Natural killer cell (primary cell): ENCODE data around the gene SVEP1. TPM values are rescaled to one million over a fixed set of nuclear protein-coding genes. Genes with fewer than 3 reads are reported as not detected.

ENCODE experiments used
- ATAC-seq, 3 donors: fragments of 150-1000 bp in 2 of 3; fragments of 200-7000 bp in 1 of 3; cut with Tn5 transposase; 1 replicate in 1 of 3; 2 replicates in 2 of 3; pipeline ENCODE4 v1.10.0; 2021; ENCODE audit warnings: mild to moderate bottlenecking in 2 of 3, moderate library complexity in 2 of 3
- DNase-seq, 2 donors: peaks; one replicate each; pipeline versions ENCODE4 v3.0.0 to v3.0.0-alpha.2; 2013 to 2021; ENCODE audit warnings: mixed read lengths in 1 of 2
- H3K27ac ChIP-seq: one replicate; pipeline ENCODE4 v1.5.1; 2013; ENCODE audit warnings: mild to moderate bottlenecking, low read length
- H3K27me3 ChIP-seq: one replicate; pipeline ENCODE4 v1.6.1; 2013; ENCODE audit warnings: low read length; ENCODE audit not compliant: control insufficient read depth, insufficient read depth
- H3K36me3 ChIP-seq: one replicate; pipeline ENCODE4 v1.6.1; 2013; ENCODE audit warnings: low read length; ENCODE audit not compliant: control insufficient read depth, insufficient read depth
- H3K4me1 ChIP-seq: one replicate; pipeline ENCODE4 v1.6.1; 2013; ENCODE audit warnings: low read length; ENCODE audit not compliant: control insufficient read depth, insufficient read depth
- H3K4me3 ChIP-seq: one replicate; pipeline ENCODE4 v1.5.1; 2013; ENCODE audit warnings: low read length
- H3K9me3 ChIP-seq: one replicate; pipeline ENCODE4 v1.6.1; 2013; ENCODE audit warnings: low read length; ENCODE audit not compliant: control insufficient read depth, insufficient read depth
- H3K27ac Mint-ChIP-seq, 2 donors: one replicate each; pipeline ENCODE4 v1.8.0; 2022; ENCODE audit warnings: mild to moderate bottlenecking in 2 of 2, mixed read lengths in 2 of 2, moderate library complexity in 1 of 2
- H3K27me3 Mint-ChIP-seq, 2 donors: one replicate each; pipeline ENCODE4 v1.8.0; 2022; ENCODE audit warnings: low read depth in 2 of 2, mixed read lengths in 2 of 2
- H3K36me3 Mint-ChIP-seq: one replicate; pipeline ENCODE4 v1.8.0; 2022; ENCODE audit warnings: mixed read lengths
- H3K4me1 Mint-ChIP-seq, 2 donors: one replicate each; pipeline ENCODE4 v1.8.0; 2022; ENCODE audit warnings: mixed read lengths in 2 of 2
- H3K4me3 Mint-ChIP-seq: one replicate; pipeline ENCODE4 v1.8.0; 2022; ENCODE audit warnings: mild to moderate bottlenecking, moderate library complexity, mixed read lengths
- H3K9me3 Mint-ChIP-seq, 2 donors: one replicate each; pipeline ENCODE4 v1.8.0; 2022; ENCODE audit warnings: mixed read lengths in 2 of 2
- CTCF ChIP-seq: fragments of 200-600 bp; IDR thresholded peaks from one replicate; pipeline ENCODE4 v1.8.0; 2022; ENCODE audit warnings: antibody characterized with exemption
- WGBS: methylation state at CpG from one replicate; pipeline ENCODE4 v1.1.7; 2013; ENCODE audit warnings: missing lambda C conversion rate; ENCODE audit not compliant: insufficient coverage; 5-methylcytosine and 5-hydroxymethylcytosine counted together
- intact Hi-C: fragments of 100-400 bp; cut with micrococcal nuclease; formaldehyde crosslinking; loops from one replicate; pipeline ENCODE4 v1.14.2; 2022
- total RNA-seq, 4 donors: library from RNA; stranded (reverse); fragments of 120-200 nt in 1 of 4; gene quantifications; one replicate each; pipeline versions ENCODE4 v1.2.3 to v1.2.4, GENCODE V29; 2013 to 2022

SVEP1 gene
- total RNA-seq, 3 donors from 2014 or later (not counting 1 experiment from before 2014, with no cell fraction given): not detected

GRCh38 chr9:110487196-110487595, 92.3 kb downstream of the SVEP1 start:
- H3K27ac Mint-ChIP-seq: no peak overlapping the region
- TF ChIP-seq CTCF: no peak
- H3K36me3 Mint-ChIP-seq: no peaks in the 10 kb centered on the region
- H3K9me3 ChIP-seq: no peaks in the 10 kb centered on the region
- DNase-seq (no peak), ATAC-seq (no peak)
- H3K4me1 Mint-ChIP-seq: no peaks in the 10 kb centered on the region
- no peak overlapping the region for H3K27ac ChIP-seq
- no peak overlapping the region for H3K4me3 Mint-ChIP-seq
- peaks cover 2 to 4% of the 10 kb centered on the region in 2 donors for H3K9me3 Mint-ChIP-seq
- H3K27me3 Mint-ChIP-seq: peaks cover 0 to 2% of the 10 kb centered on the region in 2 donors
- H3K27me3 ChIP-seq: no peaks in the 10 kb centered on the region
- intact Hi-C loops: no loop called here
- no peaks in the 10 kb centered on the region for H3K4me1 ChIP-seq
- no peaks in the 10 kb centered on the region for H3K36me3 ChIP-seq
- no peak overlapping the region for H3K4me3 ChIP-seq

GRCh38 chr9:110486218-110486617, 93.3 kb downstream of the SVEP1 start:
- H3K27ac Mint-ChIP-seq: no peak overlapping the region
- no peak for ATAC-seq

GRCh38 chr9:110479481-110479880, 100.1 kb downstream of the SVEP1 start:
- Histone ChIP-seq H3K4me1 (no peaks in the 10 kb centered on the region), H3K27me3 (no peaks in the 10 kb centered on the region), H3K4me3 (no peak overlapping the region), H3K36me3 (no peaks in the 10 kb centered on the region), H3K27ac (no peak overlapping the region), H3K9me3 (no peaks in the 10 kb centered on the region)
- intact Hi-C loops: no loop called here
- TF ChIP-seq CTCF: no peak
- H3K36me3 Mint-ChIP-seq: no peaks in the 10 kb centered on the region
- H3K27me3 Mint-ChIP-seq: peaks cover 0 to 2% of the 10 kb centered on the region in 2 donors
- H3K27ac Mint-ChIP-seq: no peak overlapping the region
- WGBS: 72% methylated on average over 2 of the region's 5 CpGs
- H3K4me3 Mint-ChIP-seq: no peak overlapping the region
- ATAC-seq (no peak), DNase-seq (no peak)
- H3K4me1 Mint-ChIP-seq: no peaks in the 10 kb centered on the region
- peaks cover 2% of the 10 kb centered on the region in 2 donors for H3K9me3 Mint-ChIP-seq

More at GRCh38 chr9:110486218-110486617, 93.3 kb downstream of the SVEP1 start:
- peaks cover 2 to 4% of the 10 kb centered on the region in 2 donors for H3K9me3 Mint-ChIP-seq
- no peaks in the 10 kb centered on the region for H3K36me3 Mint-ChIP-seq
- peaks cover 0 to 2% of the 10 kb centered on the region in 2 donors for H3K27me3 Mint-ChIP-seq
- Histone ChIP-seq H3K9me3 (no peaks in the 10 kb centered on the region), H3K36me3 (no peaks in the 10 kb centered on the region), H3K27ac (no peak overlapping the region), H3K27me3 (no peaks in the 10 kb centered on the region), H3K4me1 (no peaks in the 10 kb centered on the region), H3K4me3 (no peak overlapping the region)
- no peak for DNase-seq
- no peak for TF ChIP-seq CTCF
- no peaks in the 10 kb centered on the region for H3K4me1 Mint-ChIP-seq
- H3K4me3 Mint-ChIP-seq: no peak overlapping the region
- intact Hi-C loops: no loop called here
- 93% methylated on average over 1 of the region's 1 CpG for WGBS

GRCh38 chr9:110476251-110476650, 103.3 kb downstream of the SVEP1 start:
- Mint-ChIP-seq H3K9me3 (no peaks in the 10 kb centered on the region), H3K27ac (no peak overlapping the region), H3K36me3 (no peaks in the 10 kb centered on the region), H3K4me1 (no peaks in the 10 kb centered on the region), H3K4me3 (no peak overlapping the region), H3K27me3 (no peaks in the 10 kb centered on the region)
- Histone ChIP-seq H3K9me3 (no peaks in the 10 kb centered on the region), H3K4me3 (no peak overlapping the region), H3K4me1 (no peaks in the 10 kb centered on the region), H3K36me3 (no peaks in the 10 kb centered on the region), H3K27me3 (no peaks in the 10 kb centered on the region), H3K27ac (no peak overlapping the region)
- WGBS: 61% methylated on average over 3 of the region's 3 CpGs
- no peak for ATAC-seq
- intact Hi-C loops: no loop called here
- no peak for TF ChIP-seq CTCF
- DNase-seq: no peak
